NOMO-1 treated with dmso at 0.1 percent for 144 hours (cell line): Measurements from ENCODE around the gene UGGT2.
A peak's percentile ranks its signal among the peaks of the same experiment; 100 is the strongest.
"Not testable (repeated sequence)": the region's sequence is repeated elsewhere in the genome, so short reads cannot be mapped to it uniquely, and the experiment has no call there.

ENCODE experiments used
- DNase-seq: peaks from one replicate; lab custom pipeline; 2025; ENCODE audit not compliant: unreplicated experiment; lab: John Stamatoyannopoulos, UW

The UGGT2 gene

DNA sequence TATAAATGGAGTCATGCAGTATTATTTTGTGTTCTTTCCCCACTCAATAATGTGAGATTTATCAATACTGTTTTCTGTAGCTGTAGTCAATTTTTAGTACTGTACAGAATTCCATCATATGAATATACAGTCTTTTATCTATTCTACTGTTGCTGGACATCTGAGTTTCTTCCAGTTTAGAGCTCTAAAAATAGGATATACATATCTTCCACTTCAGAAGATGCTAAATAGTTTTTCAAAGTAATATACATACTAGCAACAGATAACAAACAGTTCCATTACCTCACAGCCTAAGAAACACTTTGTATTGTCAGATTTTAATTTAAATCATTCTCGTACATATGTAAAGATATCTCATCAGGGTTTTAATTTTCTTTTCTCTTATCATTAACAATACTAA is 149.6 kb downstream of the UGGT2 start:
- DNase-seq: no peak

DNA sequence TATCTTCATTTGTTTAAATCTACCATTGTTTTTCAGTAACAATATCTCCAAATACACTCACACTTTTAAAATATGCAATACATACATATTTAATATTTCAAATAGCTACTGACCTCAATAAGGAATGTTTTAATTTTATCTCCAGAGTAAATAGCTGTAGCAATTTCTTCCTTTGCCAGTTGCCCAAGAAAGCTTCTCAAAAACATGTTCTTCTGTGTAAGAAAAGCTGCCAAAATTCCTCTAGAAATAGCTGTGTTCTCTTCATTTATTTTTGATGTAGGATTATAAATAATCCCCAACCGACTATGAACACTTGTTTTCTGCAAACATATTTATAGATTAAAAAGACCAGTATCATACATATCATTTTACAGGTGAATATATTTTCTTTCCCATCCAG is 150.5 kb downstream of the UGGT2 start:
- DNase-seq: no peak

DNA sequence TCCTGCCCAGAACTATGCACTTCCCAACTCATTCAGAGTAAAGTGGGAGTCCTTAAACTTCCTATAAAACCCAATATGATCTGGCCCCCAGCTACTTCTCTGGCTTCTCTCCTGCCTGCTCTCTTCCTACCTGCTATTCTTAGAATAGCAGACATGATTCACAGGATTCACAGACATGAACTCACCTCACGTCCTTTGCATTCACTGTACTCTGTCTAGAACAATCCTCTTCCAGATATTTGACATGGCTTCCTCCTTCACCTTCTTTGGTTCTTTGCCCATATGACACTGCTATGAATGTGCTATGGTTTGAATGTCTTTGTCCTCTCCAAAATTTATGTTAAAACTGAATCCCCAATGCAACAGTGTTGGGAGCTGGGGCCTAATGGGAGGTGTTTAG is 154.9 kb downstream of the UGGT2 start:
- DNase-seq: no peak

DNA sequence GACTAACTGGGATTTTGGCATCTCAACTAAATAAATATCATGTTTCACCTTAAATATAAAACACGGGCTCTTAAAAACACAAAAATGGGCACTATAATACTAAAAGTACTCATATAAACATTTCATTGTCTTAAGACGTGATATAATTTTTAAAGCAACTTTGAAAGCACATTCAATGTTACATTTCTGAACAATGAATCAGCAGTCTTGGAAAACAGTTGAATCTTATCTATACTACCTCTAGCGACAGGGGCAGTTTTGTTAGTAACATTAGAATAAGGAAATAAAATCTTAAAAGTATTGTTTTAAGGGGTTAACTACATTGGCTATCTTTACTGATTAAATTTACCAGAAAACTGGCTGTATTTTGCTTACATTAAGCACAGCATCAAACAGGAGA is 156.9 kb downstream of the UGGT2 start:
- no peak for DNase-seq

DNA sequence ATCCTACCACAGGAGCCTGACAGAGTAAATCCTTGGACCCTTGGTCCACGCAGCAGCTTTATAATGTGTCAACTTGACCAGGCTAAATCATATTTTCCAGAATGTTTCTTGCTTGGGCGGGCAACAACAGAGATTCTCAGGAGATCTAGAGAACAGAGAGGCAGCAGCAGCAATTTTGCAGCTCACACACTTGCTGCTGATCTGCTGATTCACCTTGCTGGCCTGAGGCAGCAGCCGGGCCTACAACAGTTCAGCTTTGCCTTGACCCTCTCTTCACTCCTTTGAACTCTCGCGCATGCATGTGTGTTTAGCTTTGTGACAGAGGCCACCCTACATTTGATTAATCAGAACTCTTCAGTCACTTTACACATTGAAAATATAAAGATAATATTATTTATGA is 159.3 kb downstream of the UGGT2 start:
- no peak for DNase-seq

DNA sequence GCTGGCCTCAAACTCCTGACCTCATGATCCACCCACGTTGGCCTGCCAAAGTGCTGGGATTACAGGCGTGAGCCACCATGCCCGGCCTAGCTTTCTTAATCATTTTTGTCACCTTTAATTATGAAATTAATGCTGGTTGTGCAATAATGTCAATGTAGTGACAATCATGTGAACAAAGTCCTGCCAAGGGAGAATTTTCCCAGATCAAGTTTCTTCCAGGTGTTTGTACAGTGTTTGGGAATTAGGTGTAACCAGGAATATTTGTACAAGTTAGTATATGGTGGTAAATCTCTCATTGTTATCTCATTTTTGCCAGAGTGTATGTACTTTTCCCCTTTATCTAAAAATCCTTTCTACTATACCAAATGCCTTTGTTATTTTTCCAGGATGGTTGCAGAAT is 171.1 kb downstream of the UGGT2 start:
- DNase-seq: no peak

DNA sequence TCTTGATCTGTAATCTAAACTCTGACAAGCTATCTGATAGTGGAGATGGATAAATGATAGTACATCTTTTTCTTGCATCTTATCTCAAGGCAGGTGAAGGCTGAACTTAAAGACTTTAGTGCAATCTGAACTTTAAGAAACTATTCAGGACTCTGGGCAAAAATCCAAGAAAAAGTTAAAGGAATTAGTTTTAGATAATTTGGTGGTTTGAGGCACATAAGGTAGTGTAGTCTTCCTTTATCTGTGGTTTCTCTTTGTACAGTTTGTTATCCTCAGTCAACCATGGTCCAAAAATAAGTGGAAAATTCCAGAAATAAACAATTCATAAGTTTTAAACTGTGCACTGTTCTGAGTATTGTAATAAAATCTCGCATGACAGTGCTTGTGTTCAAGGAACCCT is 172.9 kb downstream of the UGGT2 start:
- DNase-seq: no peak

DNA sequence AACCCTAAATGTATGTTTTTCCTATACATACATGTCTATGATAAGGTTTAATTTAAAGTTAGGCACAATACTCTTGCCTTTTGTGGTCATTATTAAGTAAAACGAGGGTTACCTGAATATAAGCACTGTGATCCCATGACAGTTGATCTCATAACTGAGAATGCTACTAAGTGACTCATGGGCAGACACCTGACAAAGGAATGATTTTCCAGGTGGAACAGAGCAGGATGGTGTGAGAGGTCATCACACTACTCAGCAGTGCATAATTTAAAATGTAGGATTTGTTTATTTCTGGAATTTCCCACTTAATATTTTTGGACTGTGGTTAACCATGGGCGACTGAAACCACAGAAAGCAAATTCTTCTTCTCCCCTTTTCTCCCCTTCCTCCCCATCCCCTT is 178.9 kb downstream of the UGGT2 start:
- no peak for DNase-seq

DNA sequence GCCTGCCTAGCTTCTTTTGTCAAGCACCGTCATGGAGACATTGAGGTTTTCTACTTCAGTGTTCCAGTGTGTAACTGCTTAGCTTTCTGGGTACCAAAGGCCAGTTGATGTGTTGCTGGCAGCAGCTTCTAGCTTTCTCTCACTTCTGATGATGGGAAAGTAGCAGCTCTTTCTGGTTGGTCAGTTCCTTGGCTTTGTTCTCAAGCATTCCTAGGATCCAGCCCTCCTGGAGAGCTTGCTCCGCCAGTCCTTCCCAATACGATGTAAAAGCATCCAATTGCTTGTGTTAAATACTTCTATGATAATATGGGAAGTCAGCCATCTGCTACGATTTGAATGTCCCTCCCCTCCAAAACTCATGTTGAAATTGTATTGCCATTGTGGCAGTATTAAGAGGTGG is 182.8 kb downstream of the UGGT2 start:
- DNase-seq: no peak

DNA sequence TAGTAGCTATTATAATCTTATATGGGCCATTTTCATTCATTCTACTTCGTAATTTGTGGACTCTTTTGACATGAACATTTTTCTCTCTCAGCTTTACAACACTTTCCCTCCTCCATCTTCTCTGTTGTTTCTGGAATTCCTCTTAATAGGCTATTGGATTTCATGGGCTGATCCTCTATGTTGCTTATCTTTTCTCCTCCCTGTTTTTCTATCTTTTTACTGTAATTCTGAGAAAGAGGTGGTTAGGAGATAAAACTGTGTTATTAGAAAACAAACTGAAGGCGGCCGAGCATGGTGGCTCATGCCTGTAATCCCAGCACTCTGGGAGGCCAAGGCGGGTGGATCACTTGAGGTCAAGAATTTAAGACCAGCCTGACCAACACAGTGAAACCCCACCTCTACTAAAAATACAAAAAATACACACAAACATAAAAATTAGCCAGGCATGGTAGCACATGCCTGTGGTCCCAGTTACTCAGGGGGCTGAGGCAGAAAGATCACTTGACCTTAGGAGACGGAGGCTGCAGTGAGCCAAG is 188.1 kb downstream of the UGGT2 start:
- no peak for DNase-seq

DNA sequence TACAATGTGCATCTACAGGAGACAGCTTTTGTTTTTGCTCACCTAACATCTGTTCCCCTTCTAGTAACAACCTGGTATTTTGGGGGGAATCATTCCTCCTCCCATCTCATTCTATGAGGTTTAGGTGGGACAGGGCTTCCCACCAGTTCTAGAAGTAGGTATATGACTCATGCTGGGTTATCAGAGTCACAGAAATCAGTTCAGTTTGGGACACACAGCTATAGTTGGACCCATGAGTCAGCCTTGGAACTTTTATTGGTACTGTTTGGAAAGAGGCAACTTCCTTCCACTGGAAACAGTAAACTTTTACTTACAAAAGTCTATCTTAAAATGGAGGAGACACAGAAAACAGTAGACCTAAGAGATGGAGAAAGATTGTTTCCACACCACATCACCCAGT is 190.8 kb downstream of the UGGT2 start:
- no peak for DNase-seq

DNA sequence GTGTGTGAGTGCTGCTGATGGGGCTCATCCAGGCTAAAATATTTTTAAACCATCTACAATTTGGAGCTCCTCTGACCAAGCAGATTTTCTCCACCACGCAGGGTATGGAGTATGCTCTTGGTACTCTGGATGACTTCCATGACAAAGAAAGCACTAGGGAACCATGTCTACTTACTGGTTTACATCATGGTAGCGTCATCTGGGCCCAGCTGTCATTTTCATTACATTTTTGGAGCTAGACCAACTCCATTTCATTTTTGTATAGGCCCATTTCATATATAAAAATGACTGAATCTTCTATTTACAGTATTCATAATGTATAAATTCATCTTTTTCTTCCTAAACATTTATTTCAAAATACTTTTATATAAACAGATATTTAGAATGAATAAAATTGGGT is 191.9 kb downstream of the UGGT2 start:
- no peak for DNase-seq

DNA sequence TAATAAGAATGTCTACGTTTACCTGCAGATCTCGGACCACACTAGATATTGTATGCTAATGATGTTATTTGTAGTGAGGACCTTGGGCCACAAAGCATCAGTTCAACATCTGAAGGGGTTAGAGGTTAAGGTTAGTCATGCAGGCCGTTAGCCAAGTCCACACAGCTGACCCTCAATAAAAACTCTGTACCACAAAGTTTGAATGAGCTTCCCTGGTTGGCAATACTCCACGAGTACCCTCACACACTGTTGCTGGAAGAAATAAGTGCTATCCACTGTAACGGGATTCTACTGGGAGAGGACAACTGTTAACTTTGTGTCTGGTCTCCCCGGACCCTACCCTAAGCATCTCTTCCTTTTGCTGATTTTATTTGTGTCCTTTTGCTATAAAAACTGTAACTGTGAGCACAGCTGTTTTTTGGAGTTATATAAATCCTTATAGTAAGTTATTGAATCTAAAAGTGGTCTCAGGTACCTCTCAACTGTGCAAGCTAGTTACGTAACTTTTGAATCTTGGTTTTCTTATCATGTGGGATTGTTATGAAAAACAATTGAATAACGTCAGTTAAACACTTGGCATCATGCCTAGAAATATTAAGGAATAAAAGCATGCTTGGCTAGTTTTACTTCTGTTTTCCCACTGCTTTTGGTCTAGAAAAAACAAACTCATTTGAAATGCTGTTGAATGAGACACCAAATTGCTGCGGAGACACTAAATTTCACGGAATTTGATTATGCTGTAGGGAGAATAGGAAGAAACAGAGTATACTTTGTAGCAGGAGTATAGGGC is 194.7 kb downstream of the UGGT2 start:
- no peak for DNase-seq

DNA sequence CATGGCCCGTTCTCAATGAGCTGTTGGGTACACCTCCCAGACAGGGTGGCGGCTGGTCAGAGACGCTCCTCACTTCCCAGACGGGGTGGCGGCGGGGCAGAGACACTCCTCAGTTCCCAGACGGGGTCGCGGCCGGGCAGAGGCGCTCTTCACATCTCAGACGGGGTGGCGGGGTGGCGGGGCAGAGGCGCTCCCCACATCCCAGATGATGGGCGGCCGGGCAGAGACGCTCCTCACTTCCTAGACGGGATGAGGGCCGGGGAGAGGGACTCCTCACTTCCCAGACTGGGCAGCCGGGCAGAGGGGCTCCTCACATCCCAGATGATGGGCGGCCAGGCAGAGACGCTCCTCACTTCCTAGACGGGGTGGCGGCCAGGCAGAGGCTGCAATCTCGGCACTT is 207.5 kb downstream of the UGGT2 start:
- not testable (repeated sequence) for DNase-seq

DNA sequence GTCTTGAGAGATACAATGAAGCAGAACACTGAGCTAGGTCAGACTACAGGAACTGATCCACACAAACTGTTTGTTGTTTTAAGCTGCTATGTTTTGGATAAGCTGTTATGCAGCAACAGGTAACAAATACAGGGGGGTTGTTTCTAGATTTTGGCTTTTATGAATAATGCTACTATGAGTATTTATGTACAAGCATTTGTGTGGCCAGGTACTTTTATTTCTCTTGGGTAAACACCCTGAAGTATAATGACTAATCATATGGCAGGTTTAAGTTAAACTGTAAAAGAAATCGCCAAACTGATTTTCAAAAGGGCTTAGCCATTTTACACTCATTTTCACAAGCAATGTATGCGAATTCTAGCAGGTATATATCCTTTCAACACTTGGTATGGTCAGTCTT is 210.3 kb downstream of the UGGT2 start:
- no peak for DNase-seq

DNA sequence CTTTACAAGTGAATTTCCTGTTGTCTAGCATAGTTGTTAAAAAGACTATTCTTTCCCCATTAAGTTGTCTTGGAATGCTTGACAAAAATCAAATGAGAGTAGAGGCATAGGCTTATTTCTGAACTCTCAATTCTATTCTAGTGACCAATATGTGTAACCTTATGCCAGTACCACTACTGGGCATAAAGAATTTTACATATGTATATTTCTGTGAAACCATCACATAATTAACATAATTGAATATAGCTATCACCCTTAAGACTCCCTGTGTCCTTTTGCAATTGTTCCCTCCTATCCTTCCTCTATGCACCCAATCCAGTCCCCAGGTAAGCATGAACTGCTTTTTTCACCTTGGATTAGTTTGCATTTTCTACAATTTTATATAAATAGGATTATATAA is 211.3 kb downstream of the UGGT2 start:
- DNase-seq: no peak

DNA sequence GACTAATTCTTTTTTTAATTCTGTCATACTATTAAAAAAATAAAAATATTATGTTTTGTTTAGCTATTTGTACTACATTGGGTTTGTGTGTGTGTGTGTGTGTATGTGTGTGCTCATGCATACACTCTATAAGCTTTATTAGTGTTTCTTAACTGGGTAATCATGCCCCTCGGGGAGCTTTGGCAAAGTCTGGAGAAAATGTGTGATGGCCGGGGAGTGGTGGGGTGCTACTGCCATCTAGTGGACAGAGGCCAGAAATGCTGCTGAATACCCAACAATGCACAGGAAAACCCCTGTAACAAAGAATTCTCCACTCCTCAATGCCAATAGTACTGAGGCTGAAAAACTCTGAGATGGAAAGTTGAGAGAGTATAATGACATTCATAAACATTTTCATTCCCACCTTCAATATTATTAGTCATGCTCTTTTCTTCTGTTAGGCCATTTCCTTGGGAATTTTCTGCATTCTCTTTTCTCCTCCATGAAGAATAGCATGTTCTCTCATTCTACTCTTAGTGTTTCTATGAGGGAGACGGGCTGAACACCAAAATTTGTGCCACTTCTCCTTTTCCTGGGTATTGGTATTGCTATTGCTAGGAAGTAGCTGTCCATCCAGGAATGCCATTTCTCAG is 219.0 kb downstream of the UGGT2 start:
- peak; percentile 43 for DNase-seq

DNA sequence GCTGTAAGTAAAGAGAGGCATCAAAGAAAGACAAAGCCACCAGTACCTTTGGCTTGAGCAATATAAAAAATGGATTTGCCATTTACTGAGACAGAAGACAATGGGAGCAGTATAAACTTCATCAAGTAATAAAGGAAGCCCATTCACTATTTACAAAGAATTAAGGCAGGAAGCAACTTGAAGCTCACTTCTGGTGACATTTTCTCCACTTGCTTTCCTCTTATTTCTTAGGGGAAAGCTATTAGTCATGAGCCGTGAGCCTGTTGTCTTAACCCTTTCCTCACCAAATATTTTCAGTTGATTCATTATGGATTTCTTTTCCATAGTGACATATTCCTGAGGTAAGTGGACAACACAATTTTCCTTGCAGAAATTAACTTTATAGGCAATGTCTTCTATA is 219.5 kb downstream of the UGGT2 start:
- no peak for DNase-seq

DNA sequence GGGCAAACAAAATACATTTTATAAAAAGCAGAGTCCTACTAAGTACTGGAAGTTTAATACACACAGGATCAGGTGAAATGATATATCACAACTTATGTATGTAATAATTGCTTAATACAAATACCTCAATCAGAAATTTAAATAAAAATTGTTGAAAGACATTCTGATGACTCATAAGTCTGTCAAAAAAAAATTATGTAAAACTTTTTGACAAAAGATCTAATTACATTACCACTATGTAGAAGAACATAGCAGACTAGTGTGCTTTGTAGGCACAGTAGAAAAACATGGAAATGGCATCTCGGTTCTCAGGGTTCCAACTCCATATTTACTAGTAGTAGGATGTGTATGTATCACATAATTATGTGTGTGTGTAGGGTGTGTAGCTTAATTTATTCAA is 220.1 kb downstream of the UGGT2 start:
- no peak for DNase-seq

DNA sequence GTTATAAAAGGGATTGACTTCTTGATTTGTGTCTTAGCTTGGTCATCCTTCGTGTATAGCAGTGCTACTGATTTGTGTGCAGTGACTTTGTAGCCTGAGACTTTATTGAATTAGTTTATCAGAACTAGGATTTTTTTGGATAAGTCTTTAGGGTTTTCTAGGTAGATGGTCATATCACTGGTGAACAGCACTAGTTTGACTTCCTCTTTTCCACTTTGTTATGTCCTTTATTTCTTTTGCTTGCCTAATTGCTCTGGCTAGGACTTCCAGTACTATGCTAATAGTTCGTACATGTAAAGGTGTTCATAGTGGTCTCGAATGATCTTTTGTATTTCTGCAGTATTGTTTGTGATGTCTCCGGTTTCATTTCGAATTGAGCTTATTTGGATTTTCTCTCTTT is 230.9 kb downstream of the UGGT2 start:
- DNase-seq: no peak

DNA sequence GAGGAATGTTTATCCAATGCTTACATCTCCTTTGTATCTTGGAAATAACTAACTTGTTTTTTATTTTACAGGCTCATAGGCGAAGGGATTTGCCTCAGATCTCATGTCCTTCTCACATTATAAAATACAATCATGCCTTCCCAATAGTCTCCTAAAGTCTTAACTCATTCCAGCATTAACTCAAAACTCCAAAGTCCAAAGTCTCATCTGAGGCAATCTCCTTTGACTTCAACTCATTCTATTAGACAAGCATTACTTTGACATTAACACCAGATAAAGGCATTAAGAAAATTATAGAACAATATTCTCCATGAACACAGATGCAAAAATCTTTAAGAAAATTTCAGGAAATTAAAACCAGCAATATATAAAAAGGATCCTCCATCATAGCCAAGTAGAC is 238.7 kb downstream of the UGGT2 start:
- no peak for DNase-seq

DNA sequence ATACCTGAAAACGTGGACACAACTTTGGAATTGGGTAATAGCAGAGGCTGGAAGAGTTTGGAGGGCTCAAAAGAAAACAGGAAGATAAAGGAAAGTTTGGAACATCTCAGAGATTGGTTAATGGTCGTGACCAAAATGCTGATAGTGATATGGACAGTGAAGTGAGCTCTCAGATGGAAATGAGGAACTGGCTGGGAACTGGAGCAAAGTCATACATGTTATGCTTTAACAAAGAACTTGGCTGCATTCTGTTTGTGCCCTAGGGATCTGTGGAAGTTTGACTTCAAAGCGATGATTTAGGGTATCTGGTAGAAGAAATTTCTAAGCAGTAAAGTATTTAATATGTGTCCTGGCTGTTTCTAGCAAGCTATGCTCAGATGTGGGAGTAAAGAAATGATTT is 240.1 kb downstream of the UGGT2 start:
- DNase-seq: no peak

DNA sequence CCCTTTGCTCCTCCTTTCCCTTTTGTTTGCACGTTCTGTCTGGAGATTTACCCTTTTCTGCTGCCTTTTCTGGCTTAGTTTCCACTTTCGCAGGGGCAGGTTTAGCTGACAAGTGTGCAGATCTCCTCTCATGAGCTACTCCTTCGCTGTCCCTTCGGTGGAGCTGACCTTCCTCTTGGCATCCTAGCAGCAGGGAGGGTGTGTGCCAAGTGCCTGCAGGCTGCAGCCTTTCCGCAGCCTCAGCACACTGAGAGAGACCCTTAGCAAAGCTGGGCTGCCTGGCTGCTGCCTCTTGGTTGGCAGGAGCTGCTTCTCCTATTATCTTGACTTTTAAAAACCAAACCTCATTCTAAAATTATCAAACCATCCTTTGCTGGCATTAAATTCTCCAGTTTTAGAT is 243.8 kb downstream of the UGGT2 start:
- no peak for DNase-seq
